ENCODE measurements around the gene ST6GALNAC5. TPM values are rescaled to one million over a fixed set of nuclear protein-coding genes. Genes with fewer than 3 reads are reported as not detected.
"Not testable (repeated sequence)": the region's sequence is repeated elsewhere in the genome, so short reads cannot be mapped to it uniquely, and the experiment has no call there.

ST6GALNAC5 gene
- total and polyA plus RNA-seq, 2 donors = 10.9 to 42.5 TPM

DNA sequence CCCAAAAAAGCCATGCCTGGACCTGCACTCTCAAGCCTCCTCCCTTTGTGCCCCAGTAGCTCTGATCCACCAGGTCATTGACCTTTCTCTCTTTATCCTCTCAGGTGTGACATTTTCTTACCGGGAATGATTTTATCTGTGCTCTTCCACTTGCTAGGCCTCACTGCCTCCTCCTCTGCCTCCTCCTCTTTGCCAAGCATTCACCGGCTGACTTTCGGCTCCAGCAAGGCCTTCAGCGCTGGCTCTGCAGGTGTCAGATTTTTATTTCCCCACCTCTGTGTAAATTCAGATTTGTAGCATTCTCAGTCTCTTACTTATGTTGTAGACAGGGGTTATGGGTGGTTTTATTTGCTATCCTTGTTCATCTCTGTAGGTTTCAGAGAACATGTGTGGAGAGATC is 91.5 kb downstream of the ST6GALNAC5 start:
- Histone ChIP-seq H3K27ac (ENCODE audit: low read depth) (no peak overlapping the region), H3K36me3 (ENCODE audit: insufficient read depth) (no peaks in the 10 kb centered on the region), H3K4me3 (ENCODE audit: low read depth, low read length) (no peak overlapping the region), H3K4me1 (ENCODE audit: insufficient read depth) (no peaks in the 10 kb centered on the region)
- WGBS = 90% methylated on average over 4 of the region's 4 CpGs
- no peak for DNase-seq (ENCODE audit: extremely low spot score)

DNA sequence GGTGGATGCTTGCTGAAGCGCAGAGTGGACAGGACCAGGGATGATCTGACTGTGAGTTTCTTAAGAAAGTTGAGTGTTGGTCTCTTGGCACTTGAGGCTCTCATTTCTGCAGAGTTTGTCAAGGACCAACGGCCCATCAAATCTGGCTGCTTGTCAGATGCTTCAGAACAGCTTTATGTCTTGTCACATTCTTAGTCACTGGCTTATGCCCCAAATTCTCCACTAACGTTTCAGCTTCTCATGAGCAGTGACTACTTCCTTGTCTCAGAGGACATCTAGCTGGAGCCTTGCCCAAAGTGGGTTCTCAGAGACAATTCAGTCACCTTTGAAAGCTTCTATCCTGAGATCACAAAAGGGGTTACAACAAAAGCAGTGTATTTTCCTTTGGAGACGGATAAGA is 92.3 kb downstream of the ST6GALNAC5 start:
- DNase-seq (ENCODE audit: extremely low spot score) = no peak
- Histone ChIP-seq H3K4me3 (ENCODE audit: low read depth, low read length) (no peak overlapping the region), H3K4me1 (ENCODE audit: insufficient read depth) (no peaks in the 10 kb centered on the region), H3K27ac (ENCODE audit: low read depth) (no peak overlapping the region), H3K36me3 (ENCODE audit: insufficient read depth) (no peaks in the 10 kb centered on the region)
- 68% methylated on average over 4 of the region's 4 CpGs for WGBS

DNA sequence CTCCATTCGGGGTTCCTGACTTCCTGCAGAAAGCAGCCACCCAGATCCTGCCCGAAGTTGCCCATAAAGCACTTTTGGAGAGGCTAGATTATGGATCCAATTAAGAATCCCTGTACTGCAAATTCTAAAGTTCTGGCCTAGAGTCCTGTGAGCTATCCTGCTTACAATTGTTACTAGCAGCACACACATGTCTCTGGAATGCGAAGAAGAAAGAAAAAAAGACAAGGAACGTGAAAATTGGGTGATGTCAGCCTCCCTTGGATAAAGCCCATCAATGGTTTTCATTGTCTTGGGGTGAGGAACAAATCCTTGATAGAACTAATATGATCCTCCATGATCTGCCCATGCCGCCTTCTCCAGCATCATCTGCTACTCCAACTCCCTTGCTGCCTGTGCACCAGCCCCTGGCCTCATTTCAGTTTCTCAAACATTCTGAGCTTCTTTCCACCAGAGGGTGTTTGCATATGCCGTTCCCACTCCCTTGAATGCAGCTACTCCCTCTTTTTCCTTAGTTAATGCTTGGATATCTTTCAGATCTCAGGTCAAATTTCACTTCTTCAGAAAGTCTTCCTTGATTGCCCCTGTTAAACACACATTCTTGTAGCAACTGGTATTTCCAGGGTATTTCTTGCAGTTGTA is 94.0 kb downstream of the ST6GALNAC5 start:
- Histone ChIP-seq H3K36me3 (ENCODE audit: insufficient read depth) (no peaks in the 10 kb centered on the region), H3K27ac (ENCODE audit: low read depth) (no peak overlapping the region), H3K4me1 (ENCODE audit: insufficient read depth) (no peaks in the 10 kb centered on the region), H3K4me3 (ENCODE audit: low read depth, low read length) (no peak overlapping the region)
- DNase-seq (ENCODE audit: extremely low spot score) = no peak
- WGBS = 86% methylated on average over 6 of the region's 6 CpGs

DNA sequence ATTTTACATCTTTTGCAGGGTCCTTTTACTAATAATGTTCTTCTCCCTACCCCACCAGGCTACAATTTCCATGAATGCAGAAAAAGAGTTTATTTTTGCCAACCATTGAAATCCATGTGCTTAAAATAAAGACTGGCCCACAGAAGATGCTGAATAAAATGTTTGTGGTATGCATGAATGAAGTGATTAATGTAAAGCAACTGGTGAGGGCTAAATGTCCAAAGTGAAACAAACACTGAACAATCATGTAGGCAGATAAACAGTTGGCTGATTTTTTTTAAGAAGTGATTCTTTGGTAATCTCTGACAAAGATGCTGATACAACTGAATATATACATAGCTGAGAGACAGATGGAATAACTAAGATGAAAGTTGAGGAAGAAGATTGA is 94.5 kb downstream of the ST6GALNAC5 start:
- Histone ChIP-seq H3K4me3 (ENCODE audit: low read depth, low read length) (no peak overlapping the region), H3K27ac (ENCODE audit: low read depth) (no peak overlapping the region), H3K36me3 (ENCODE audit: insufficient read depth) (no peaks in the 10 kb centered on the region), H3K4me1 (ENCODE audit: insufficient read depth) (no peaks in the 10 kb centered on the region)
- no peak for DNase-seq (ENCODE audit: extremely low spot score)

DNA sequence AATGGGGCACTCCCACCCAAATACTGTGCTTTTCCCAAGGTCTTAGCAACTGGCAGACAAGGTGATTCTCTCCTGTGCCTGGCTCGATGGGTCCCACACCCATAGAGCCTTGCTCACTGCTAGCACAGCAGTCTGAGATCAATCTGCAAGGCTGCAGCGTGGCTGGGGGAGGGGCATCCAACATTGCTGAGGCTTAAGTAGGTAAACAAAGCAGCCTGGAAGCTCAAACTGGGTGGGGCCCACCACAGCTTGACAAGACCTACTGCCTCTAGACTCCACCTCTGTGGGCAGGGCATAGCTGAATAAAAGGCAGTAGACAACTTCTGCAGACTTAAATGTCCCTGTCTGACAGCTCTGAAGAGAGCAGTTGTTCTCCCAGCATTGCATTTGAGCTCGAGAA is 114.0 kb downstream of the ST6GALNAC5 start:
- not testable (repeated sequence) for H3K36me3 ChIP-seq (ENCODE audit: insufficient read depth); H3K27ac ChIP-seq (ENCODE audit: low read depth); H3K4me3 ChIP-seq (ENCODE audit: low read depth, low read length); DNase-seq (ENCODE audit: extremely low spot score); H3K4me1 ChIP-seq (ENCODE audit: insufficient read depth)
- WGBS = 22% methylated on average over 3 of the region's 3 CpGs

DNA sequence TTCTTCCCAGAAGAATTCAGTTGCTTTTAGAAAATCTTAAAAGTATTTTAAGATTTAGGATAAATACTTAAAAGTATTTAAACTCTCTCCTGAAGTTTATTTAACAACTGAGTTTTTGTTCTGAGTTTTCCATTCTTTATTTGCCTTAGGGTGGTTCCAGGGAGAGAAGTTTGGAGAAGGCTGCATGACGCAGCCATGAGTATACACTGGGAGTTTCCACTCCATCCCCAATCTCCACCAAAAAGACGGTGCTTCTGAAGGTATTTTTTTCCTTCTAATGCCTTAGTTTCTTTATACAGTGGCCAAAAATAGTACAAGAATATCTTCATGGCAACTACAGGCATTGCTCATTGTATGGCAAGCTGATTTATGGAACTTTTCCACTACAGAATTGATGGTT is 122.7 kb downstream of the ST6GALNAC5 start:
- Histone ChIP-seq H3K27ac (ENCODE audit: low read depth) (no peak overlapping the region), H3K4me3 (ENCODE audit: low read depth, low read length) (no peak overlapping the region), H3K36me3 (ENCODE audit: insufficient read depth) (no peaks in the 10 kb centered on the region), H3K4me1 (ENCODE audit: insufficient read depth) (no peaks in the 10 kb centered on the region)
- no peak for DNase-seq (ENCODE audit: extremely low spot score)
- 65% methylated on average over 2 of the region's 2 CpGs for WGBS

DNA sequence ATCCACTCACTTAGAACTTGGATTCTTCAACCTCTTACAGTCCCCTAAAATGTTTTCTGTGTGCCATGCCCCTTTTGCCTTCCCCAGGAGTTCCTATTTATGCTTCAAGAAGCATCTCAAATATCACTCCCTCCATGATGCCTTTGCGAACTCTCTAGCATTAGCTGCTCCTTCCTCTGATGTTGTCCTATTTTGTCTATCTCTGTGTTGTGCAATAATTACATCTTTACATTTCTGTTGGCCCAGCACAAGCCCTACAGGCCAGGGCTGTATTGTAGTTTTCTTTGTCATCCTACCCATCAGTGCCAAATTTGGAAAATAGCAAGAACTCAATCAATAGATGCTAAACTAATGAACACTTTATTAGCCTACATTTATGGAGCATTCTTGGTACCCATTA is 125.8 kb downstream of the ST6GALNAC5 start:
- no peak for DNase-seq (ENCODE audit: extremely low spot score)
- WGBS = 85% methylated on average over 1 of the region's 1 CpG
- Histone ChIP-seq H3K4me1 (ENCODE audit: insufficient read depth) (no peaks in the 10 kb centered on the region), H3K36me3 (ENCODE audit: insufficient read depth) (no peaks in the 10 kb centered on the region), H3K4me3 (ENCODE audit: low read depth, low read length) (no peak overlapping the region), H3K27ac (ENCODE audit: low read depth) (no peak overlapping the region)

DNA sequence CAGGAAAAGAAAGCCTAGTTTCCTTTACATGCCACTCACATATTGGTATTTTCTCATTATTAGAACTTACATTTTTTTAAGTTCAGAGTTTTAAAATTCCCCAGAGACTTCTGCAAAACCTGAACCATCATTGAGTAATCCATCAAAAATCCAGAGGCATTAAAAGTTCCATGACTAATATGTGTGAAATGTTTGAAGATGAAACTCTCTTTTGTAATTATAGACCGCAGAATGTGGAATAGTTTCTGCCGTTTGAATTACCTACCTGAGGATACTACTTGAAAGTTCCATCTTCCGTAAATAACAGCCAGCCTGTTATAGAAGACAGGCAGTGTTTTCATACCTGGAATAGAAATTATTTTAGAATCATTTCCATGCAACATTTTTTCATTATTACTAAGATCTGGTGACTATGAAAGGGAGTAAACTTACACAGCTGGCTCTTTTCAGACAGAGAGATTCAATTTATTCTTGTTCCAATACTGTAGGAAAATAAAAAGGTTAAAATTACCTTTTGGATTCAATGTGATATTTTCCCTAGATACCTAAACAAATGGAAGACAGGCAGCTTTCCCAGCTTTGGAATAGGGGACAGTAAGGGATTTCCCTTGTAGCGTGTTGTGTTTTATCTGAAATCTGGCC is 131.4 kb downstream of the ST6GALNAC5 start:
- no peak overlapping the region for H3K4me3 ChIP-seq (ENCODE audit: low read depth, low read length)
- no peak overlapping the region for H3K27ac ChIP-seq (ENCODE audit: low read depth)
- H3K4me1 ChIP-seq (ENCODE audit: insufficient read depth) = no peaks in the 10 kb centered on the region
- no peak for DNase-seq (ENCODE audit: extremely low spot score)
- 63% methylated on average over 4 of the region's 4 CpGs for WGBS
- H3K36me3 ChIP-seq (ENCODE audit: insufficient read depth) = no peaks in the 10 kb centered on the region

DNA sequence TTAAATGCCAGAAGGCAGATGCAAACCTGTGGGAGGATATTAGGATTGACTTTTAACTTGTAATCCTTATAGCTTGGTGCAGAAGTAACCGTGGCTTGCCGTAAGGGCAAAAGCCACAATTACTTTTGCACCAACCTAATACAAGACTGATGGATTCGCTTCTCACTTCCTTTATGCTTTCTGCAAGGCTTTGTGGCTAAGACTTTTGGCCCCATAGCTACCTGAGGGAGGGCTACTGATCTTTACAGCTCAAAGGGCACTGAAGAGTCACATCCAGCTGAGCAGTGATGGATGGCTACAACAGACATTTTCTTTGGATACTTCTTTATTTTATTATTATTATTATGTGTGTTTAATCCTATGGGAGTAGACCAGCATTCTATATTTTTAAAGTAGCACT is 140.4 kb downstream of the ST6GALNAC5 start:
- H3K27ac ChIP-seq (ENCODE audit: low read depth) = no peak overlapping the region
- H3K36me3 ChIP-seq (ENCODE audit: insufficient read depth) = no peaks in the 10 kb centered on the region
- no peak overlapping the region for H3K4me3 ChIP-seq (ENCODE audit: low read depth, low read length)
- H3K4me1 ChIP-seq (ENCODE audit: insufficient read depth) = no peaks in the 10 kb centered on the region
- WGBS = 92% methylated on average over 3 of the region's 3 CpGs
- no peak for DNase-seq (ENCODE audit: extremely low spot score)

DNA sequence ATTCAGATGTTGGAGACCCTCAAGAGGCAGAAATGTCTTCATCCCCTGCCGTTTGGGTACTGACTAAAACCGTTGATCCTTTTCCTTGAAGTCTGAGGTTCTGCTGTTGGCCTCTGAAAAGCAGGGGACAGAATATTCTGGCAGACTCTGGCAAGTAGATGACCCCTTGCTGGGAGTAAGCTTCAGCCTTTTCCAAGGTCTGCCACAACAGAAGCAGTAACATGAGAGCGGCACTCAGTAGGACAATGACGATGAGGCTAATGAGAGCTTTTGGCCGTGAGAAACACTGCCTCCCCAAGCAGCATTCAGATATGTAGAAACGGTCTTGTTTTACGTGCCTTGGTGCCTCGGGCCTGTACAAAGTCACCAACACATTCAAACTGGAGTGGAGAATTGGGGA is 143.7 kb downstream of the ST6GALNAC5 start:
- Histone ChIP-seq H3K36me3 (ENCODE audit: insufficient read depth) (no peaks in the 10 kb centered on the region), H3K4me1 (ENCODE audit: insufficient read depth) (no peaks in the 10 kb centered on the region), H3K4me3 (ENCODE audit: low read depth, low read length) (no peak overlapping the region), H3K27ac (ENCODE audit: low read depth) (no peak overlapping the region)
- WGBS = 70% methylated on average over 8 of the region's 8 CpGs
- no peak for DNase-seq (ENCODE audit: extremely low spot score)

DNA sequence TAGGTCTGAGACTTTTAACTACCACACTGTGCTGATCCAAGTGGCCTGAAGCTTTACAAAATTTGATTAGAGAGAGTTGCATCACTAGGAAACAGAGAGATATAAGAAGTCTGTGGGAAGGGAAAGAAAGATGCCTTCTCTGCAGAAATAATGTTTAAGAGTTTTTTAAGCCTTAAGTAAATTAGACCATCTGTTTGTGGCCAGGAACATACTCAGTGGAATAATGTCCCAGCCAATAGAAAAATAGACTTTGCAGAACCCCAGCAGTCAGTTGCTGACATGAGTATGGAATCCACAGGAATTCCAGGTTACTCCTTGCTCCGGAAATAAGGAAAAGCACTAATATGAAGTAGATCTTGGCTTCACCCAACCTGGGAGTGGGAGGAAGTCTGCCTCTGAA is 144.8 kb downstream of the ST6GALNAC5 start:
- H3K27ac ChIP-seq (ENCODE audit: low read depth) = no peak overlapping the region
- no peak for DNase-seq (ENCODE audit: extremely low spot score)
- no peak overlapping the region for H3K4me3 ChIP-seq (ENCODE audit: low read depth, low read length)
- H3K4me1 ChIP-seq (ENCODE audit: insufficient read depth) = no peaks in the 10 kb centered on the region
- no peaks in the 10 kb centered on the region for H3K36me3 ChIP-seq (ENCODE audit: insufficient read depth)
- WGBS = 50% methylated on average over 1 of the region's 1 CpG

DNA sequence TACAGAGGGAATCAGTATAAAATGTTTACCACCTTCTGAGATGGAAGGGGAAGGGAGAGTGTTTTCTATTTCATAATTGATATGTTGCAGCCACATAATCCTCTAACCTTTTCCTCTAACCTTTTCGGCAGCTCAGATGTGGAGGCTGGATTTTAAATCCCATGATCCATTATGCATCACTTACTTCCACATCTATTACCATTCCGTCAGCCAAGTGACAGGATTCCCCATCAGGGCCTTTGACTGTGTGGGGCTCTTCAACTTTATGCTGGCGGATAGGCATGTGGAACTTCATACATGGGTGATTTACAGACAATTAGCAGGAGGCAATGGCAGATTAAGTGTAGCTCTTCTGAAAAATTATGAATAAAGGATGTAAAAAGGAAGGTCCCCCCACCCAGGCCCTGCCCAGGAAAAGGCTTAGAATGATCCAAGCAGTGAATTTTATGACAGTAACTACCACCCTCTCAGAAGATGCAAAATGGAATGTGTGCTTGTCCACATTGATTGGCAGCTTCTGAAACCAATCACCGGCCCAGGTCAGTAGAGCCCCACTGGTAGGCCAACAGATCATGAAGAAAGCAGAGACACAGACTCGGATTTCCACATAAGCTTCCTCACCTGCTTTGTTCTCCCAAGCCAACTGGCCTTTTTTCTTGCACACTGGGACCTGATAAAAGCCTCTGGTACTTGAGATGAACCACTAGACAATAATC is 147.0 kb downstream of the ST6GALNAC5 start:
- WGBS = 91% methylated on average over 5 of the region's 5 CpGs

DNA sequence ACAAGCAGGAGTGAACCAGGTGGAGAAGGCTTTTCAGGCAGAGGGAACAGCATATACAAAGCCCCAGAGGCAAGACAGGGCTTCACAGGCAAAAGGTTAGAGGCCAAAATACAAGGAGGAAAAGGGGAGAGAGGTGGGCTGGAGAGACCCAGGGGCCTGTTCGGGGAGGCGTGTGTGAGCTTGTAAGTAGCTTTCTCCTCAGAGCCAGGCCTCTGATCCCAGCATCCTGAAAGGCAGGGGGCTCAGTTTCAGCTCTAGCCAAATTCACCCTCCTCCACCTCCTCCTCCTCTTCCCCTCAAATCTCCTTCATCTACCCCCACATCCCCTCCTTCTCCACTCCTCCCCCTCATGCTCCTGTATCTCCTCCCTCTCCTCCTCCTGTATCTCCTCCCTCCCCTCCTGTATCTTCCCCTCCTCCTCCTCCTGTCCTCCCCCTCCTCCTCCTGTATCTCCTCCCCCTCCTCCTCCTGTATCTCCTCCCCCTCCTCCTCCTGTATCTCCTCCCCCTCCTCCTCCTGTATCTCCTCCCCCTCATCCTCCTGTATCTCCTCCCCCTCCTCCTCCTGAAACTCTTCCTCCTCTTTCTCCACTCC is 148.6 kb downstream of the ST6GALNAC5 start:
- no peak for DNase-seq (ENCODE audit: extremely low spot score)
- Histone ChIP-seq H3K4me1 (ENCODE audit: insufficient read depth) (no peaks in the 10 kb centered on the region), H3K4me3 (ENCODE audit: low read depth, low read length) (no peak overlapping the region), H3K36me3 (ENCODE audit: insufficient read depth) (no peaks in the 10 kb centered on the region), H3K27ac (ENCODE audit: low read depth) (no peak overlapping the region)
- WGBS = 78% methylated on average over 2 of the region's 2 CpGs

More for the DNA sequence above, 147.0 kb downstream of the ST6GALNAC5 start:
- H3K4me3 ChIP-seq (ENCODE audit: low read depth, low read length) = no peak overlapping the region
- DNase-seq (ENCODE audit: extremely low spot score) = no peak
- no peaks in the 10 kb centered on the region for H3K4me1 ChIP-seq (ENCODE audit: insufficient read depth)
- no peak overlapping the region for H3K27ac ChIP-seq (ENCODE audit: low read depth)
- H3K36me3 ChIP-seq (ENCODE audit: insufficient read depth) = no peaks in the 10 kb centered on the region
